Measurements from ENCODE around the gene TIPRL. TPM values are rescaled to one million over a fixed set of nuclear protein-coding genes. Genes with fewer than 3 reads are reported as not detected.

The TIPRL gene
- total RNA-seq, 4 donors from 2014 or later: 4.0 to 24.0 (median 19.6) TPM

- TF ChIP-seq POLR2A (IDR thresholded peaks at IDR 0.05) (no peak), POLR2AphosphoS5 (IDR thresholded peaks at IDR 0.05) (no peak)
- intact Hi-C loops (cut with DNase I; ENCODE audit: low total_unique reads): no loop called here
- no peak overlapping the region for H3K27ac ChIP-seq
- H3K36me3 ChIP-seq: no peaks in the 10 kb centered on the region
- no peaks in the 10 kb centered on the region for H3K4me1 ChIP-seq
- 91 to 100% methylated on average over 1 to 4 of the region's 4 CpGs for WGBS, 2 donors (ENCODE audit: low coverage in 1 of 2)
- H3K9me3 ChIP-seq: no peaks in the 10 kb centered on the region
- no peaks in the 10 kb centered on the region for H3K27me3 ChIP-seq
- DNase-seq: no peak
- in situ Hi-C loops (cut with MboI; ENCODE audit: low pct_ligation_motif_present in 1 of 4, low pct_unique_long_range_greater_than_20kb in 1 of 4, low sequenced_read_pairs in 3 of 4): no loop called here
- no peak overlapping the region for H3K4me3 ChIP-seq
Observed at GRCh38 chr1:168217664-168218063, 38.9 kb downstream of the TIPRL start.

DNA sequence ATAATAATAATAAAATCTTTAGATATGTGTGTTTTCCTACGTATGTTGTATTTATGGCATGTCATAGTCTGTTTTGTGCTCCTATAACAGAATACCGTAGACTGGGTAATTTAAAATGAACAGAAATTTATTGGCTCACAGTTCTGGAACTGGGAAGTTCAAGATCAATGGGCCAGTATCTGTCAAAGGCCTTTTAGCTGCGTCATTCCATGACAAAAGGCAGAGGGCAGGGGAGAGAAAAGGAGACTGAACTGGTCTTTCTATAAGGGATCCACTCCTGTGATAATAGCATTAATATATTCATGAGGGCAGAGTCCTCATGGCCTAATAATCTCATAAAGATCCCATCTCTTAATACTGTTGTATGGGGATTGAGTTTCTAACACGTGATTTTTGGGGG, 39.9 kb downstream of the TIPRL start:
- in situ Hi-C loops (cut with MboI; ENCODE audit: low pct_ligation_motif_present in 1 of 4, low pct_unique_long_range_greater_than_20kb in 1 of 4, low sequenced_read_pairs in 3 of 4): no loop called here
- H3K36me3 ChIP-seq: no peaks in the 10 kb centered on the region
- H3K9me3 ChIP-seq: no peaks in the 10 kb centered on the region
- intact Hi-C loops (cut with DNase I; ENCODE audit: low total_unique reads): no loop called here
- 83 to 89% methylated on average over 4 of the region's 4 CpGs for WGBS, 2 donors (ENCODE audit: low coverage in 1 of 2)
- no peaks in the 10 kb centered on the region for H3K27me3 ChIP-seq
- H3K27ac ChIP-seq: no peak overlapping the region
- no peak overlapping the region for H3K4me3 ChIP-seq
- TF ChIP-seq POLR2AphosphoS5 (IDR thresholded peaks at IDR 0.05) (no peak), CTCF (IDR thresholded peaks at IDR 0.05) (no peak), EP300 (IDR thresholded peaks at IDR 0.05; ENCODE audit: low read depth) (no peak), POLR2A (IDR thresholded peaks at IDR 0.05) (no peak)
- no peak for DNase-seq
- no peaks in the 10 kb centered on the region for H3K4me1 ChIP-seq

DNA sequence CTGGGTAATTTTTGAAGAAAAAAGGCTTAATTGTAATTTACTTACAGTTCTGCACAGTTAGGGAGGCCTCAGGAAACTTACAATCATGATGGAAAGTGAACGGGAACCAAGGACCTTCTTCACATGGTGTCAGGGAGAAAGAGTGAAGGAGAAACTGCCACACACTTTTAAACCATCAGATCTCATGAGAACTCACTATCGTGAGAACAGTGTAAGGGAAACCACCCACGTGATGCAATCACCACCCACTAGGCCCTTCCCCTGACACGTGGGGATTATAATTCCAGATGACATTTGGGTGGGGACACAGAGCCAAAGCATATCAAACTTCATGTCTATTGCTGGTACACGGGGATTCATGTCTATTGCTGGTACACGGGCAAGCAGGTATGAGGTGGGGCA, 41.7 kb downstream of the TIPRL start:
- no peaks in the 10 kb centered on the region for H3K9me3 ChIP-seq
- H3K27me3 ChIP-seq: no peaks in the 10 kb centered on the region
- TF ChIP-seq CTCF (IDR thresholded peaks at IDR 0.05): no peak
- in situ Hi-C loops (cut with MboI; ENCODE audit: low pct_ligation_motif_present in 1 of 4, low pct_unique_long_range_greater_than_20kb in 1 of 4, low sequenced_read_pairs in 3 of 4): no loop called here
- no peak overlapping the region for H3K4me3 ChIP-seq
- H3K36me3 ChIP-seq: no peaks in the 10 kb centered on the region
- no peak overlapping the region for H3K27ac ChIP-seq
- intact Hi-C loops (cut with DNase I; ENCODE audit: low total_unique reads): no loop called here
- 67% methylated on average over 6 of the region's 6 CpGs; no CpG with 5 or more reads in 1 of the 2 donors for WGBS, 2 donors (ENCODE audit: low coverage in 1 of 2)
- DNase-seq: no peak
- peaks cover 0 to 6% (median 4%) of the 10 kb centered on the region in 4 donors for H3K4me1 ChIP-seq

GRCh38 chr1:168221275-168221674, 42.5 kb downstream of the TIPRL start:
- peaks cover 0 to 6% (median 4%) of the 10 kb centered on the region in 4 donors for H3K4me1 ChIP-seq
- no peaks in the 10 kb centered on the region for H3K9me3 ChIP-seq
- TF ChIP-seq POLR2AphosphoS5 (IDR thresholded peaks at IDR 0.05) (no peak), EP300 (IDR thresholded peaks at IDR 0.05; ENCODE audit: low read depth) (no peak), CTCF (IDR thresholded peaks at IDR 0.05) (no peak), POLR2A (IDR thresholded peaks at IDR 0.05) (no peak)
- WGBS, 2 donors (ENCODE audit: low coverage in 1 of 2): 91% methylated on average over 2 of the region's 2 CpGs; no CpG with 5 or more reads in 1 of the 2 donors
- no peak overlapping the region for H3K27ac ChIP-seq
- no peak overlapping the region for H3K4me3 ChIP-seq
- no peak for DNase-seq
- no peaks in the 10 kb centered on the region for H3K36me3 ChIP-seq
- intact Hi-C loops (cut with DNase I; ENCODE audit: low total_unique reads): no loop called here
- H3K27me3 ChIP-seq: no peaks in the 10 kb centered on the region
- in situ Hi-C loops (cut with MboI; ENCODE audit: low pct_ligation_motif_present in 1 of 4, low pct_unique_long_range_greater_than_20kb in 1 of 4, low sequenced_read_pairs in 3 of 4): no loop called here

GRCh38 chr1:168223261-168223660, 44.5 kb downstream of the TIPRL start:
- H3K4me1 ChIP-seq: peaks cover 0 to 24% (median 22%) of the 10 kb centered on the region in 4 donors
- no peak overlapping the region for H3K27ac ChIP-seq
- DNase-seq: no peak
- no peaks in the 10 kb centered on the region for H3K27me3 ChIP-seq
- in situ Hi-C loops (cut with MboI; ENCODE audit: low pct_ligation_motif_present in 1 of 4, low pct_unique_long_range_greater_than_20kb in 1 of 4, low sequenced_read_pairs in 3 of 4): no loop called here
- no peaks in the 10 kb centered on the region for H3K36me3 ChIP-seq
- intact Hi-C loops (cut with DNase I; ENCODE audit: low total_unique reads): no loop called here
- no peaks in the 10 kb centered on the region for H3K9me3 ChIP-seq
- TF ChIP-seq CTCF (IDR thresholded peaks at IDR 0.05) (no peak), POLR2AphosphoS5 (IDR thresholded peaks at IDR 0.05) (no peak), POLR2A (IDR thresholded peaks at IDR 0.05) (no peak), EP300 (IDR thresholded peaks at IDR 0.05; ENCODE audit: low read depth) (no peak)
- H3K4me3 ChIP-seq: no peak overlapping the region

Measured in transverse colon (tissue), 4 donors.